PC-9 (cell line): Measurements from ENCODE around the gene RUVBL2. TPM values are rescaled to one million over a fixed set of nuclear protein-coding genes. Genes with fewer than 3 reads are reported as not detected.

Source experiments
- BruUV-seq: library from RNA; stranded (reverse); fragments of 400-500 nt; replicated peaks from 2 replicates; lab custom pipeline; 2021; lab: Mats Ljungman, UMichigan
- CTCF ChIA-PET: fragments of 300-600 bp; sonication (Branson Sonifier 250); formaldehyde crosslinking; loops from one replicate; lab custom pipeline; 2022; ENCODE audit warnings: antibody characterized with exemption; lab: Charles Lee
- POLR2A ChIA-PET: fragments of 300-600 bp; sonication (Branson Sonifier 250); formaldehyde crosslinking; loops from one replicate; lab custom pipeline; 2022; ENCODE audit warnings: antibody characterized with exemption; ENCODE audit not compliant: unreplicated experiment; lab: Charles Lee
- DNase-seq, 2 experiments: peaks; one replicate each; pipeline versions ENCODE4 v3.0.0 to v3.0.0-alpha.2; 2015 to 2022; ENCODE audit warnings: mixed read lengths in 1 of 2
- H2AFZ ChIP-seq: fragments of 200-600 bp; sonication (generic); 2 replicates; pipeline ENCODE4 v1.8.1; 2017; ENCODE audit warnings: antibody characterized with exemption
- H3F3A ChIP-seq: fragments of 200-600 bp; sonication (generic); 2 replicates; pipeline ENCODE4 v1.8.1; 2017; ENCODE audit warnings: antibody characterized with exemption, mild to moderate bottlenecking, low read depth; ENCODE audit not compliant: insufficient read depth
- H3K27ac ChIP-seq: fragments of 200-600 bp; sonication (generic); 2 replicates; pipeline ENCODE4 v1.6.1; 2016; ENCODE audit warnings: mixed run types
- H3K27me3 ChIP-seq: fragments of 200-600 bp; sonication (generic); 2 replicates; pipeline ENCODE4 v1.6.1; 2016; ENCODE audit warnings: low read depth, mixed run types; ENCODE audit not compliant: insufficient read depth
- H3K36me3 ChIP-seq: fragments of 200-600 bp; sonication (generic); 2 replicates; pipeline ENCODE4 v1.6.1; 2016; ENCODE audit warnings: low read depth, mixed run types
- H3K4me1 ChIP-seq: fragments of 200-600 bp; sonication (generic); replicated peaks from 2 replicates; pipeline ENCODE4 v1.6.1; 2016; ENCODE audit warnings: mixed run types; ENCODE audit not compliant: insufficient read depth
- H3K4me2 ChIP-seq: fragments of 200-600 bp; sonication (generic); 2 replicates; pipeline ENCODE4 v1.6.1; 2017; ENCODE audit warnings: mixed run types
- H3K4me3 ChIP-seq: fragments of 200-600 bp; sonication (generic); 2 replicates; pipeline ENCODE4 v1.6.1; 2016; ENCODE audit warnings: mixed run types
- H3K79me2 ChIP-seq: fragments of 200-600 bp; sonication (generic); 2 replicates; pipeline ENCODE4 v1.6.1; 2017; ENCODE audit warnings: low read depth, mixed run types
- H3K9me2 ChIP-seq: fragments of 200-600 bp; sonication (generic); 2 replicates; pipeline ENCODE4 v1.8.1; 2017; ENCODE audit warnings: mild to moderate bottlenecking; ENCODE audit not compliant: insufficient read depth
- H3K9me3 ChIP-seq: fragments of 200-600 bp; sonication (generic); 2 replicates; pipeline ENCODE4 v1.8.1; 2016; ENCODE audit warnings: low read depth; ENCODE audit not compliant: insufficient read depth
- H4K20me1 ChIP-seq: fragments of 200-600 bp; sonication (generic); 2 replicates; pipeline ENCODE4 v1.8.1; 2017; ENCODE audit not compliant: insufficient read depth
- CTCF ChIP-seq: fragments of 200-600 bp; sonication (generic); conservative IDR thresholded peaks from 2 replicates; pipeline ENCODE4 v1.6.1; 2017; ENCODE audit warnings: mixed run types, antibody characterized with exemption, mild to moderate bottlenecking, moderate library complexity
- EZH2 ChIP-seq: fragments of 200-600 bp; sonication (generic); IDR thresholded peaks from 2 replicates; pipeline ENCODE4 v1.8.0; 2017; ENCODE audit warnings: antibody characterized with exemption, low read depth
- intact Hi-C: fragments of 100-400 bp; cut with micrococcal nuclease; formaldehyde crosslinking; loops from one replicate; pipeline ENCODE4 v1.10.0; 2022; ENCODE audit not compliant: unreplicated experiment
- total RNA-seq: library from RNA; stranded (reverse); gene quantifications from 2 replicates; pipeline ENCODE4 v1.2.3, GENCODE V29; 2021

The RUVBL2 gene
- total RNA-seq, 1 experiment from 2014 or later = 179 TPM

- H3F3A ChIP-seq = peaks cover 30% of the 10 kb centered on the region; the same call in 1 of the 2 replicates
- H3K27ac ChIP-seq = no peak overlapping the region
- intact Hi-C loops = no loop called here
- H3K79me2 ChIP-seq = no peaks in the 10 kb centered on the region
- no peak overlapping the region for H3K4me3 ChIP-seq
- H3K4me2 ChIP-seq = no peak overlapping the region
- no peaks in the 10 kb centered on the region for H4K20me1 ChIP-seq
- no peaks in the 10 kb centered on the region for H3K4me1 ChIP-seq
- peak; percentile 60 for TF ChIP-seq CTCF
- TF ChIP-seq EZH2 = no peak
- H3K27me3 ChIP-seq = no peaks in the 10 kb centered on the region
- H3K9me3 ChIP-seq = no peaks in the 10 kb centered on the region
- CTCF ChIA-PET = interaction anchor here (0.7 to 0.9 kb wide), 2 partner anchors 16 to 475 kb away, joined by 6 to 9 read pairs; no protein-coding TSS in a partner anchor
- POLR2A ChIA-PET = interaction anchor here (0.6 kb wide), 2 partner anchors 174 to 512 kb away, joined by 6 to 7 read pairs; no protein-coding TSS in a partner anchor
- no peak overlapping the region for H2AFZ ChIP-seq
- peak in 1 of 2 experiments; percentile 37 for DNase-seq
- BruUV-seq = no TSS peak
- no peaks in the 10 kb centered on the region for H3K9me2 ChIP-seq
- H3K36me3 ChIP-seq = peaks cover 7% of the 10 kb centered on the region; the same call in 1 of the 2 replicates
Measured at GRCh38 chr19:48975947-48976847, 17.5 kb upstream of the RUVBL2 start.

DNA sequence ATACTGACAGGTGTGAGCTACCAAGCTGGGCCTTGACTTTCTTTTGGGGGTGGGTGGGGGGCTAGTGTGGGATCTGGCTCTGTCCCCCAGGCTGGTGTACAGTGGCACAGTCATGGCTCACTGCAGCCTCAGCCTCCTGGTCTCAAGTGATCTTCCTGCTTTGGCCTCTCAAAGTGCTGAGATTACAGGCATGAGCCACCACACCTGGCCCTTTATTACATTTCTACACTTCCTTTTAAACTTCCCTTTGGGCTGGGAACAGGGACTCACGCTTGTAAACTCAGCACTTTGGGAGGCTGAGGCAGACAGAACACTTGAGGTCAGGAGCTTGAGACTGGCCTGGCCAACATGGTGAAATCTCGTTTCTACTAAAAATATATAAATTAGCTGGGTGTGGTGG lies 16.6 kb upstream of the RUVBL2 start:
- Histone ChIP-seq H3K9me2 (no peaks in the 10 kb centered on the region), H2AFZ (no peak overlapping the region), H3K4me2 (no peak overlapping the region), H4K20me1 (no peaks in the 10 kb centered on the region), H3K4me3 (no peak overlapping the region), H3K36me3 (peaks cover 7% of the 10 kb centered on the region; the same call in 1 of the 2 replicates), H3K9me3 (no peaks in the 10 kb centered on the region), H3K27ac (no peak overlapping the region), H3K27me3 (no peaks in the 10 kb centered on the region), H3F3A (peaks cover 23% of the 10 kb centered on the region; the same call in 1 of the 2 replicates), H3K4me1 (no peaks in the 10 kb centered on the region), H3K79me2 (no peaks in the 10 kb centered on the region)
- TF ChIP-seq EZH2 (no peak), CTCF (no peak)
- intact Hi-C loops = no loop called here
- POLR2A ChIA-PET = no interaction called here
- DNase-seq = no peak
- CTCF ChIA-PET = interaction anchor here (0.6 kb wide), 1 partner anchor 27 kb away, joined by 5 read pairs; no protein-coding TSS in a partner anchor
- no TSS peak for BruUV-seq

- no peaks in the 10 kb centered on the region for H3K9me2 ChIP-seq
- H3K4me3 ChIP-seq = no peak overlapping the region
- H3F3A ChIP-seq = peaks cover 33% of the 10 kb centered on the region
- POLR2A ChIA-PET = no interaction called here
- no peak for DNase-seq
- H3K9me3 ChIP-seq = no peaks in the 10 kb centered on the region
- H3K79me2 ChIP-seq = no peaks in the 10 kb centered on the region
- H3K27me3 ChIP-seq = no peaks in the 10 kb centered on the region
- no peak overlapping the region for H3K4me2 ChIP-seq
- H4K20me1 ChIP-seq = no peaks in the 10 kb centered on the region; the same call in 1 of the 2 replicates
- H2AFZ ChIP-seq = no peak overlapping the region
- TF ChIP-seq CTCF (no peak), EZH2 (no peak)
- CTCF ChIA-PET = no interaction called here
- peaks cover 7% of the 10 kb centered on the region; the same call in 1 of the 2 replicates for H3K36me3 ChIP-seq
- no peak overlapping the region for H3K27ac ChIP-seq
- no peaks in the 10 kb centered on the region for H3K4me1 ChIP-seq
- no TSS peak for BruUV-seq
- intact Hi-C loops = no loop called here
Measured at GRCh38 chr19:48982280-48982679, 11.4 kb upstream of the RUVBL2 start.
